ENCODE data around the gene CELA2A. TPM values are rescaled to one million over a fixed set of nuclear protein-coding genes. Genes with fewer than 3 reads are reported as not detected.

CELA2A gene
- total RNA-seq, 1 donor from 2014 or later = not detected

Other genes with a start within 250 kb of the CELA2A start
- gene FHAD1, start 209.5 kb upstream of the CELA2A start, total RNA-seq (ENCODE audit: insufficient read depth, low replicate concordance) = 7.0 TPM
- gene EFHD2, start 46.8 kb upstream of the CELA2A start, total RNA-seq (ENCODE audit: insufficient read depth, low replicate concordance) = 13.0 TPM
- 0.96 TPM for gene CTRC, start 18.3 kb upstream of the CELA2A start, total RNA-seq (ENCODE audit: insufficient read depth, low replicate concordance)
- not detected for gene CELA2B, start 19.4 kb downstream of the CELA2A start, total RNA-seq (ENCODE audit: insufficient read depth, low replicate concordance)
- 6.7 TPM for gene CASP9, start 67.5 kb downstream of the CELA2A start, total RNA-seq (ENCODE audit: insufficient read depth, low replicate concordance)
- 18.5 TPM for gene DNAJC16, start 70.1 kb downstream of the CELA2A start, total RNA-seq (ENCODE audit: insufficient read depth, low replicate concordance)
- gene AGMAT, start 128.3 kb downstream of the CELA2A start, total RNA-seq (ENCODE audit: insufficient read depth, low replicate concordance) = 1.9 TPM
- gene DDI2, start 160.7 kb downstream of the CELA2A start, total RNA-seq (ENCODE audit: insufficient read depth, low replicate concordance) = 16.1 TPM
- 26.0 TPM for gene PLEKHM2, start 227.6 kb downstream of the CELA2A start, total RNA-seq (ENCODE audit: insufficient read depth, low replicate concordance)